HEK293T (cell line): Measurements from ENCODE around the gene DNAJC15.

Experiments used
- ARNT ChIP-seq: fragments of 450-650 bp; IDR thresholded peaks from 2 replicates; pipeline ENCODE4 v1.6.1; 2017; ENCODE audit warnings: mild to moderate bottlenecking
- FOXK2 ChIP-seq: fragments of 450-650 bp; IDR thresholded peaks from 2 replicates; pipeline ENCODE4 v1.6.1; 2016; ENCODE audit warnings: mild to moderate bottlenecking
- FOXM1 ChIP-seq: fragments of 450-650 bp; IDR thresholded peaks from 2 replicates; pipeline ENCODE4 v1.6.1; 2017; ENCODE audit warnings: mild to moderate bottlenecking, borderline replicate concordance
- HDGF ChIP-seq: fragments of 450-650 bp; IDR thresholded peaks from 2 replicates; pipeline ENCODE4 v1.6.1; 2017; ENCODE audit warnings: antibody characterized with exemption, borderline replicate concordance
- L3MBTL2 ChIP-seq: fragments of 450-650 bp; conservative IDR thresholded peaks from 2 replicates; pipeline ENCODE4 v1.6.1; 2016; ENCODE audit warnings: mild to moderate bottlenecking
- ZNF384 ChIP-seq: fragments of 450-650 bp; IDR thresholded peaks from 2 replicates; pipeline ENCODE4 v1.6.1; 2016

DNA sequence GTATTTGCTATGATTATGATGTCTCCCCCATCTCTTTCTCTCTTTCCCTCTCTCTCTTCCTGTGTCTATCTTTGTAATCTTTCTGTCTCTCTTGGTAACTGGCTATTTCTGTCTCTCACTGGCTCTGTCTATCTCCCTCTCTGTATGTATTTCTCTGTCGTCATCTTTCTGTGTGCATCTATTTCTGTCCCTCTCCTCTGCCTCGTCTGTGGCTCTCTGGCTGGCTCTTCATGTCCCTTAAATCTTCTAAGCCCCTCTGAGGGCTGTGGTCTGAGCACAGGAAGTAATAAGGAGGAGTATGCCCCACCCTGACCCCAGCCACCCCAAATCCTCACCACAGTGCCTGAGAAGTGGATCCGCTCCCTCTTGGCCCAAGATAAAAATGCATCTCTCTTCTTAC is 104.4 kb downstream of the DNAJC15 start:
- TF ChIP-seq L3MBTL2, result no peak
- TF ChIP-seq ZNF384, result no peak
- TF ChIP-seq FOXK2, result no peak
- TF ChIP-seq FOXM1, result no peak
- no peak for TF ChIP-seq ARNT
- no peak for TF ChIP-seq HDGF
